ENCODE measurements around the gene SH3BGR.

- TF ChIP-seq PKNOX1 (IDR thresholded peaks at IDR 0.05) = no peak
- TF ChIP-seq FOXM1 (IDR thresholded peaks at IDR 0.05; ENCODE audit: borderline replicate concordance) = no peak
- TF ChIP-seq TARDBP (IDR thresholded peaks at IDR 0.05) = no peak
- TF ChIP-seq SP1 (IDR thresholded peaks at IDR 0.05) = no peak
- TF ChIP-seq BHLHE40 (IDR thresholded peaks at IDR 0.05; ENCODE audit: borderline replicate concordance) = no peak
Measured at GRCh38 chr21:39502631-39503030, 50.9 kb downstream of the SH3BGR start.

Measured in HEK293T (cell line).